Activated T-helper 2 cell treated with anti-CD3 and anti-CD28 coated beads, Interferon-gamma antibody, Interleukin-2, Interleukin-4, amounts not matched to agents 10 μg/mL and 5 μg/mL and 100 μg/mL, durations not matched to agents 14 hours and 24 hours and 36 hours (primary cell): ENCODE results near the gene CRTAC1. TPM values are rescaled to one million over a fixed set of nuclear protein-coding genes. Genes with fewer than 3 reads are reported as not detected.

Source experiments
- DNase-seq: peaks from one replicate; pipeline ENCODE4 v3.0.0; 2021; ENCODE audit warnings: low spot score
- H3K27ac Mint-ChIP-seq: one replicate; pipeline ENCODE4 v1.8.0; 2021; ENCODE audit warnings: mixed read lengths
- H3K27me3 Mint-ChIP-seq: one replicate; pipeline ENCODE4 v1.8.0; 2021; ENCODE audit warnings: low read depth, mixed read lengths
- H3K36me3 Mint-ChIP-seq: one replicate; pipeline ENCODE4 v1.8.0; 2021; ENCODE audit warnings: low read depth, mixed read lengths
- H3K4me1 Mint-ChIP-seq: one replicate; pipeline ENCODE4 v1.8.0; 2021; ENCODE audit warnings: low read depth, mixed read lengths
- H3K4me3 Mint-ChIP-seq: one replicate; pipeline ENCODE4 v1.8.0; 2021; ENCODE audit warnings: low read depth, mild to moderate bottlenecking, moderate library complexity, mixed read lengths
- H3K9me3 Mint-ChIP-seq: one replicate; pipeline ENCODE4 v1.8.0; 2021; ENCODE audit warnings: mixed read lengths
- intact Hi-C: fragments of 100-400 bp; cut with micrococcal nuclease; formaldehyde crosslinking; loops from one replicate; pipeline ENCODE4 v1.15.1; 2023
- total RNA-seq: library from RNA; stranded (reverse); gene quantifications from 2 replicates; pipeline ENCODE4 v1.2.3, GENCODE V29; 2022

The CRTAC1 gene
- total RNA-seq, 1 donor from 2014 or later, result not detected

DNA sequence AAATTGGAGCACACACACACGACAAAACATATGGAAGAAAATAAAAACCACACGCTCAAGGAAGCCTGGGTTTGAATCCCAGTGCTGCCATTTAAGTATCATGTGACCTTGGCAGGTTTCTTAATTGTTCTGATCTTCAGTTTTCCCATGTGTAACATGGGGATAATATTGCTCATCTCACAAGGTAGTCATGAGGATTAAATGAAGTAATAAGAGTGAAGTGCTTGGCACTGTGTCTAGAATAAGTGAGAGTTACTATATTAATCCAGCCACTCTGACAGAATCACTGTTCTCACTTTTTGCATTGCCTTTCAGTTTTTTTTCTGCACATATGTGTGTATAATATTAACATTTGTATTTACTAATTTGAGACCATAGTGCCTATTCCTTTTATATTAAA is 137.5 kb downstream of the CRTAC1 start:
- H3K4me3 Mint-ChIP-seq, result no peak overlapping the region
- no peak overlapping the region for H3K27ac Mint-ChIP-seq
- no peaks in the 10 kb centered on the region for H3K9me3 Mint-ChIP-seq
- H3K4me1 Mint-ChIP-seq, result no peaks in the 10 kb centered on the region
- H3K27me3 Mint-ChIP-seq, result no peaks in the 10 kb centered on the region
- DNase-seq, result no peak
- intact Hi-C loops, result no loop called here
- H3K36me3 Mint-ChIP-seq, result no peaks in the 10 kb centered on the region

GRCh38 chr10:97892506-97892905 is 137.9 kb downstream of the CRTAC1 start:
- Mint-ChIP-seq H3K4me1 (no peaks in the 10 kb centered on the region), H3K27ac (no peak overlapping the region), H3K36me3 (no peaks in the 10 kb centered on the region), H3K9me3 (no peaks in the 10 kb centered on the region), H3K27me3 (no peaks in the 10 kb centered on the region), H3K4me3 (no peak overlapping the region)
- no peak for DNase-seq
- intact Hi-C loops, result no loop called here

DNA sequence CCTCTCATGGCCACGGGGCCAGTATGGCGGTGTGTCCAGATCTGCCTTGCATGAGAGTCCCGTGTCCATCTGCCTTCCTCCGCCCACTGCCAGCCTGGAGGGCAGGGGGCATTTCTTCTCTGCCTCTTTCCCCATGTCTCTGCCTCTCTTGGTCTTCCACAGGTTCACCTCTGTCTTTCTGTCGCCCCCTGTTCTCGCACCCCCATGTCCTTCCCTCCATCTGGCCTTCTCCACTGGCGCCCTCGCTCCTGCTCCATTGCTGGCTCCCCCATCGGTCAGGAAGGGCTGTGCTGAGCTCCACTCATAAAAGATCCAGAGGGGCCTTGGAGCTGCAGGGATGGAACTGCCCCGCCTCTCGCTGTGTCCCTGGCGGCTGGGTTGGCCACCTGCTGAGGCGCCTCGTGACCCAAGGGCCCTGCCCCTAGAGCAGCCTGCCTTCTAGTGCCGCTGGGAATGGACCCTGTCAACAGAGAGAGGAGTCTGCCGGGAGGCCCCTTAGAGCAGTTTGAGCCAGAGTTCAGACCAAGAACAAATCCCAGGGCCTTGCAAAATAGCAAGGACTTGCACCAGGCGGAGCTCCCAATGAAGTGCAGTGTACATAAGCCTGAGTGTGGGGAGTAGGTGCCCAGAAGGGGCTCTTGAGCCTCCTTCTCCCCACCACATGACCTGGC is 138.8 kb downstream of the CRTAC1 start:
- Mint-ChIP-seq H3K4me3 (no peak overlapping the region), H3K27me3 (no peaks in the 10 kb centered on the region), H3K4me1 (no peaks in the 10 kb centered on the region), H3K36me3 (no peaks in the 10 kb centered on the region), H3K27ac (no peak overlapping the region), H3K9me3 (no peaks in the 10 kb centered on the region)
- intact Hi-C loops, result no loop called here
- no peak for DNase-seq

DNA sequence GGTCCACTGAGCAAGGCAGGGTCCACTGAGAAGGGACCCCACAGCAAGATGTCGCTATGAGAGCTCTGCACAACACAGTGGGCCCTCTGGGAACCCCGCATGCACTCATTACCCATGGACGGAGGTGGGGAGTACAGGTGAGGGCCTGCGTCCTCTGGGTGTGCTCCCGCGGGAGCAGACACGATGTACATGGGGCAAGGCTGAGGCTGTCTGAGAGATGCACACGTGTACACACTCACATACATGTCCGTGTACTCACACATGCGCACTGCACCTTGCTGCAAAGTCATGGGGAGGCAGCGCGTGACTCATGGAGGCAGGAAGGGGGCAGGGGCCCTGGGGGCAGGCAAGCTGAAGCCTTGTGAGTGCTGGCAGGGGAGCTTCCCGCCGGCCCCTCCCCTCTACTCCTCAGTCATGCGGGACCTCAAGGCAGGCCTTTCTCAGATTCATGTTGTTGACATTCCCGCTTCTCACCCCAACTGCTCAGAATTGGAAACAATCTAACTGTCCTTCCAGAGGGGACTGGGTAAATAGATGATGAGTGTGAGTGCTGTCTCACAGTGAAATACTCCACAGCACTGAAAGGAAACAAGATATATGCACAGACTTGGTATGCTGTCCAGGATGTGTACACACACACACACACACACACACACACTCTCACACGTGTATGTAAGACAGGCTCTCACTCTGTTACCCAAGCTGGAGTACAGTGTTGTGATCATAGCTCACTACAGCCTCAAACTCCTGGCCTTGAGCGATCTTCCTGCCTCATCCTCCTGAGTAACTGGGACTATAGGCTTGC is 140.8 kb downstream of the CRTAC1 start:
- Mint-ChIP-seq H3K27me3 (no peaks in the 10 kb centered on the region), H3K4me1 (no peaks in the 10 kb centered on the region), H3K36me3 (no peaks in the 10 kb centered on the region), H3K27ac (no peak overlapping the region), H3K9me3 (no peaks in the 10 kb centered on the region), H3K4me3 (no peak overlapping the region)
- no peak for DNase-seq
- intact Hi-C loops, result no loop called here

DNA sequence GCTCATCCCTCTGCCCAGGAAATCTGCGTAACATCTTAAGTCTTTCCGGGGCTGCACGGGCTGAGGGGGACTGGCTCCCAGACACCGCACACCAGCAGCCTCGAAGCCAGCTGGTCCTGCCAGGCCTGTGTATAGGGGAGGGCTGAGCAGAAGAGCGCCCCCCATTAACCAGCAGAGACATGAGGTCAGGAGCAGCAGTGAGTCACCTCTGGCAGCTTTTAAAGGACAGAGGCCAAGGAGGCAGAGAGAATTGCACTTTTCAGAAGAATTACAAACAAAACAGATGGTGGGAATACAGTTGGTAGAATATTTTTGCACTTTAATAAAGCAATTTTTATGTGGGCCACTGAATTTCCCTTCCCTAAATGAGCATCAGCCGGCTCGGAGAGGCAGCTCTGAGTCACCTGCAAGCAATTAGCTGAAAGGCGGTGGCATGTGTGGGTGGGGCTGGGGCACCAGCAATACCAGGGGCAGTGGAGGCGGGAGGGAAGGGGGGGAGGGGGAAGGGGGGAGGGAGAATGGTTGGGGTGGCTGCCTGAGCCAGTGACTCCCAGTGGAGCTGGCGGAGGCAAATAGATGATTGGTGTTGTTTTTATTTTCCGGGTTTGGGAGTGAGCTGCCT is 141.7 kb downstream of the CRTAC1 start:
- Mint-ChIP-seq H3K36me3 (no peaks in the 10 kb centered on the region), H3K27me3 (no peaks in the 10 kb centered on the region), H3K27ac (no peak overlapping the region), H3K4me1 (no peaks in the 10 kb centered on the region), H3K9me3 (no peaks in the 10 kb centered on the region), H3K4me3 (no peak overlapping the region)
- intact Hi-C loops, result no loop called here
- no peak for DNase-seq

DNA sequence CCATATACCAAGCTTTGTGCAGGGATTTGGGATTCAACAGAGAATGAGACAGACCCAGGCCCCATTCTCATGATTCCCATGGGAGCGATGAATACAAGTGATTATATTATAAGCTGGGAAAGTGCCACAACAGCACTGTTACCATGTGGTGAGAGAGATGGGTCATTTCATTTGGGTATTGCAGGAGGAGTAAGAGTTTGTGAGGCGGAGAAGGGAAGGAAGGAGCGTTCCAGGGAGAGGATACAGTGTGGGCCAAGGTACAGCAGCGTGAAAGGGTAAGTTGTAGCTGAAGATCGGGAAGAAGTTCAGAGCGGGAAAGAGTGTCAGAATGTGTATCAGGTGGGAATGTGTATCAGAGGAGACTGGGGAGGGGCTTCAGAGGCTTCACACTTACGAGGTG is 142.3 kb downstream of the CRTAC1 start:
- Mint-ChIP-seq H3K4me1 (no peaks in the 10 kb centered on the region), H3K9me3 (no peaks in the 10 kb centered on the region), H3K27me3 (no peaks in the 10 kb centered on the region), H3K4me3 (no peak overlapping the region), H3K36me3 (no peaks in the 10 kb centered on the region), H3K27ac (no peak overlapping the region)
- intact Hi-C loops, result no loop called here
- no peak for DNase-seq

- Mint-ChIP-seq H3K27me3 (no peaks in the 10 kb centered on the region), H3K27ac (no peak overlapping the region), H3K4me3 (no peak overlapping the region), H3K4me1 (no peaks in the 10 kb centered on the region), H3K9me3 (no peaks in the 10 kb centered on the region), H3K36me3 (no peaks in the 10 kb centered on the region)
- intact Hi-C loops, result no loop called here
- DNase-seq, result no peak
These were observed 143.0 kb downstream of the CRTAC1 start for GRCh38 chr10:97887399-97887798.

DNA sequence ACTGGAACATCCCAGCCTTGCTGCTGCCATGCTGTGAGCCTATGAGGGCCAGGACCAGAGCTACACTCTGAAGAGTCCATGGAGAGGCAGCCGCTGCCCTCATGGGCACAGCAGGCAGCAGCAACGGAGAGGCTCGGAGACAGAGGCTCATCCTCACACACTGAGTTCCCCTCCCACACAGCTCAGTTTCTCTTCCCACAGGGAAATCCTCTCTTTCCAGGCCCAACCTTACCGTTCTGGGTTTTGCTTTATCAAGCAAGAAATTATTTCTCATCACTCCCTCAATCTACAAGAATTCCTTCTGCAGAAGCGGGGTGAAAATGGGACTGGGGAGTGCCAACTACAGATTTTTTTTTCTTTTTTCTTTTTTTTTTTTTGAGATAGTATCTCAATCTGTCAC is 144.1 kb downstream of the CRTAC1 start:
- H3K36me3 Mint-ChIP-seq, result no peaks in the 10 kb centered on the region
- no peak overlapping the region for H3K4me3 Mint-ChIP-seq
- no peaks in the 10 kb centered on the region for H3K9me3 Mint-ChIP-seq
- H3K4me1 Mint-ChIP-seq, result no peaks in the 10 kb centered on the region
- DNase-seq, result no peak
- intact Hi-C loops, result no loop called here
- H3K27me3 Mint-ChIP-seq, result no peaks in the 10 kb centered on the region
- H3K27ac Mint-ChIP-seq, result no peak overlapping the region

GRCh38 chr10:97883092-97883485 is 147.3 kb downstream of the CRTAC1 start:
- intact Hi-C loops, result no loop called here
- Mint-ChIP-seq H3K4me1 (no peaks in the 10 kb centered on the region), H3K9me3 (no peaks in the 10 kb centered on the region), H3K4me3 (no peak overlapping the region), H3K27ac (no peak overlapping the region), H3K36me3 (no peaks in the 10 kb centered on the region), H3K27me3 (no peaks in the 10 kb centered on the region)
- DNase-seq, result no peak

DNA sequence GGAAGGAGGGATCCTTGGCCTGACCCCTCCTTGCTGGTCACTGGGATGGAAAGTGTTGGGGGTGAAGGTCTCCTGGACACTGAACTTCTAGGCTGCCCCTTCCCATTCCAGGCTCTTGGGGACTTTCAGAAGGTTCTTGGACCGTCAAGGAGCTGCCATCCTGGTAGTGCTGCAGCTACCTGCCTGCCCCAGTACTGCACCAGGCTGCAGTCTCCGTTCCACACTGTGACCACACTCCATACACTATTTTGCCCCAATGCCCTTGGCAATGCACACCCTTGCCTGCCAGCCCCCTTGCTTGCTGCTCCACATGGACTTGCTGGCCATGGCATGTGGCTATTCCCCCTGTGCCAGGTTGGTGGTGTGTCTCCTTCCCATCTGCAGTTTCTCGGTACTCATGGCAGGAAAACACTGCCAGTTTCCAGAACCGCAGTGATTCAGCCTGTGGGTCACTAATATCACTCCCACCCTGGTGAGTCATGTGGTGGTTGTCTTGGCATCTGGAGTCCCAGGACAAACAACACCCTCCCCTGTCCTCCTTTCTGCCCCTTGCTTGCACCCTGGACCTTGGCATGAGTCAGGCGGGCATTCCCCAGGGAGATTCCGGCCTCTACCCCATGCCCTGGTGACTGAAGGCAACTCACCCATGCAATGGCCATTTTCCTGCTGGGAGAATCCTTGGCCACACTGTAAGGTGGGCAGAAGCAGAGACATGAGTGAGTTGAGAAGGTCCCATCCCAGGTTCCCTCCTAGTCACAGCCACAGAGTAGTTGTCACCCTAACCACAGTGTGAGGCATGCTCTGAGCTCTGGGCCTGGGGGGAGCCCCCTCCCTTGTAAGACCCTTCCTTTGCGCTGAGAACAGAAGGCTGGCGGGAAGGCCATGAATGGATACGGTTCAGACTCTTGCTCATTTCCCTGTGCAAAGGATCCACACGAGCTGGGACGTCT is 148.0 kb downstream of the CRTAC1 start:
- Mint-ChIP-seq H3K4me3 (no peak overlapping the region), H3K27ac (no peak overlapping the region), H3K36me3 (no peaks in the 10 kb centered on the region), H3K4me1 (no peaks in the 10 kb centered on the region), H3K27me3 (no peaks in the 10 kb centered on the region), H3K9me3 (no peaks in the 10 kb centered on the region)
- no peak for DNase-seq
- intact Hi-C loops, result no loop called here

GRCh38 chr10:97880109-97880508 is 150.3 kb downstream of the CRTAC1 start:
- Mint-ChIP-seq H3K27ac (no peak overlapping the region), H3K9me3 (no peaks in the 10 kb centered on the region), H3K36me3 (no peaks in the 10 kb centered on the region), H3K4me1 (no peaks in the 10 kb centered on the region), H3K27me3 (no peaks in the 10 kb centered on the region), H3K4me3 (no peak overlapping the region)
- DNase-seq, result no peak
- intact Hi-C loops, result no loop called here

DNA sequence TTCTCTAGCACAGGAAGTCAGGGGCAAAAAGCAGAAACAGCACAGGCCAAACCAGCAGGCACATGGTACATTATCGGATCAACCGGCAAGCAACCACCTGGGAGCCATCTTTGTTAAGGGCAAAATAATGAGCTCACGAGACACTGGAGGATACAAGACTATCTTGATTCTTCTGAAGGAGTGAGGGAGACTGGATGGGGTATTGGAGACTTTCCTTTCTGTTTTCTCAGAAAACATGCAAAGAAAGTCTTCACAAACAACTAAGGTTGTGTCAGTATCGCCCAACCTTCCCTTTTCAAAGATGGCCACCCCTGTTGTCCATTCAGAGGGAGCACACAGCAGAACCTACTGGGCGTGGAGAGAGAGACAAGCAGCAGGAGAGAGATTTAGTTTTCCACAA is 151.2 kb downstream of the CRTAC1 start:
- Mint-ChIP-seq H3K4me3 (no peak overlapping the region), H3K4me1 (no peaks in the 10 kb centered on the region), H3K27ac (no peak overlapping the region), H3K27me3 (peaks cover 3% of the 10 kb centered on the region), H3K9me3 (no peaks in the 10 kb centered on the region), H3K36me3 (no peaks in the 10 kb centered on the region)
- intact Hi-C loops, result no loop called here
- no peak for DNase-seq
